PFSK-1 (cell line): ENCODE results near the gene SAG.

Source experiments
- FOXP2 ChIP-seq: optimal IDR thresholded peaks from 2 replicates; pipeline ENCODE3; 2011; ENCODE audit warnings: borderline replicate concordance, control low read depth, inconsistent platforms; ENCODE audit not compliant: insufficient read depth; ENCODE audit errors: extremely low read length, extremely low read depth
- REST ChIP-seq, 2 experiments: IDR thresholded peaks; 2 replicates each; pipeline versions ENCODE4 v1.6.1 to v1.8.0; 2011 to 2012; ENCODE audit warnings: low read depth in 2 of 2, low read length in 2 of 2, control low read depth in 1 of 2, inconsistent platforms in 1 of 2, mild to moderate bottlenecking in 1 of 2, moderate library complexity in 1 of 2; ENCODE audit not compliant: insufficient read depth in 1 of 2

- TF ChIP-seq FOXP2: no peak
- TF ChIP-seq REST (IDR thresholded peaks at IDR 0.05; ENCODE audit: insufficient read depth in 1 of 2, low read depth in 2 of 2, low read length in 2 of 2): no peak
These were observed 31.3 kb downstream of the SAG start for GRCh38 chr2:233338812-233339368.
